Measurements from ENCODE around the gene B4GALNT4.

GRCh38 chr11:353179-353873 lies 16.0 kb upstream of the B4GALNT4 start:
- TF ChIP-seq GATA2 (IDR thresholded peaks at IDR 0.05; ENCODE audit: low read depth, low read length), result no peak
- no peak for TF ChIP-seq GATA3 (IDR thresholded peaks at IDR 0.05; ENCODE audit: low read depth, low read length)

All from SH-SY5Y (cell line).